ENCODE measurements around the gene HNRNPA2B1.

- TF ChIP-seq CTCF (IDR thresholded peaks at IDR 0.05) (no peak), EZH2 (IDR thresholded peaks at IDR 0.05; ENCODE audit: borderline replicate concordance, insufficient read depth, low read depth, low read length, poor library complexity, severe bottlenecking) (no peak)
These were observed 16.8 kb downstream of the HNRNPA2B1 start for GRCh38 chr7:26183545-26184280.

Data from B cell (primary cell).